HG03469 (cell line): ENCODE data around the gene ST6GALNAC6.
"Not testable (repeated sequence)": the region's sequence is repeated elsewhere in the genome, so short reads cannot be mapped to it uniquely, and the experiment has no call there.

ENCODE experiments used
- ATAC-seq: cut with Tn5 transposase; IDR thresholded peaks from one replicate; pipeline ENCODE4 v1.9.1; 2021; ENCODE audit warnings: mild to moderate bottlenecking, moderate library complexity, moderate number of reproducible peaks; ENCODE audit not compliant: unreplicated experiment

Gene ST6GALNAC6

GRCh38 chr9:127896395-127897192 lies 2.8 kb downstream of the ST6GALNAC6 start:
- no peak for ATAC-seq

DNA sequence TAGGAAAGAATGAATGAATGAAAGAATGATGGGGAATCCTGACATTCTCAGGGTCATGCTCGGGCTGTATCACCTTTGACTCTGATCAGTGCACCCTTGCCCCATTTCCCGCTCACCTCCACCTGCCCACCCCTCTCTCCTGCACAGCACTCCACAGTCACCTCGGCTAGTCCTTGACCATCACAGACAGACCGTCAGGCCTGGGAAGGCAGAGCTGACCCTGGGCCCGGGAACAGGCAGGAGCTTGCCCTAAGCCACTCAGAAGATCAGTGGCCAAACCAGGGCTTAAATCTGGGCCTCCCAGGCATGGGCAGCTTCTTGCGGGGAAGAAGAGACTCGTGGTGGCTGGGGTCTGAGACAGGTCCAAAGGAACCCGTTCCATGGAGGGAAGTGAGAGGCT lies 3.6 kb downstream of the ST6GALNAC6 start:
- ATAC-seq = no peak

GRCh38 chr9:127893392-127893791 lies 6.0 kb downstream of the ST6GALNAC6 start:
- no peak for ATAC-seq

GRCh38 chr9:127892831-127893230 lies 6.6 kb downstream of the ST6GALNAC6 start:
- ATAC-seq = no peak

GRCh38 chr9:127890053-127890452 lies 9.3 kb downstream of the ST6GALNAC6 start:
- ATAC-seq = no peak

DNA sequence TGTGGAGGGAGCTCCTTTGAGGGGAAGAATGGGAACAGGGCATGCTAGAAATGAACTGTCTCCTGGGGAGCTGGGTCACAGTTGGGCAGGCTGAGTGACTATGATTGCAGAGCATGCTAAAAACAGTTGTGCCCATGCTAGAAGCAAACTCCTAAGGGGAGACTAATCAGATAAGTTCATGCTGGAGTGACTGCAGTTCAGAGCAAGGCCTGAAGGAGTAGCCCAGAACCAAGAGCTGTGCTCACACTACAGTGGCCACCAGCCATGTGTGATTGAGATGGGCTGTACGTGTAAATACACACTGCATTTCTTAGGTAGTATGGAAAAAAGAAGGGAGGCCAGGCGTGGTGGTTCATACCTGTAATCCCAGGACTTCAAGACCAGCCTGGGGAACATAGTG lies 11.6 kb downstream of the ST6GALNAC6 start:
- no peak for ATAC-seq

DNA sequence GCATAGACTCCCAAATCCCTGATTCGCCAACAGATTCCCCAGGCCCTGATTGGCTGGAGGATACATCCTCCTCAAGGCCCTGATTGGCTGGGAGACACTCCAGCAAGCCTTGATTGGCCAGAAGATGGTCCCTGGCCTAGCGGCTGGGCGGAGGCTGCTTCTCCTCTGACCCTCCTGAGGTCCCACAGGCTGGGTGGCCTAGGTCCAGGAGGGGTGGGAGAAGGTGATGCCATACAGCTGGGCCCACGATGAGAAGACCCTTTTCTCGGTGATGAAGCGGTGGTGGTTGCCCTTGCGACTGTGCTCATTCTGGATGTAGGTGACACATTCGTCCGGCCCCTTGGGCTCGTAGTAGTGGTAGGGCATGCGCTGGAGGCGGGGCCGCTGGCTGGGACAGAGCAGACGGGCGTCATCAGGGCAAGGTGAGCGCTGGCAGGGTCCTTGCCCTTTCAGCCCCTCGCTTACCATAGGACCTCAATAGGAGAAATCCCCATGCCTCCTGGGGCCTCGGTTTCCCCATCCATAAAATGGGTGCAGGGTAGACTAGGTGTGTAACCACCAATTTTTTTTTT lies 12.9 kb downstream of the ST6GALNAC6 start:
- no peak for ATAC-seq

- no peak for ATAC-seq
These were observed 13.7 kb downstream of the ST6GALNAC6 start for GRCh38 chr9:127885508-127886281.

GRCh38 chr9:127884976-127885490 lies 14.4 kb downstream of the ST6GALNAC6 start:
- no peak for ATAC-seq

GRCh38 chr9:127884427-127884911 lies 14.9 kb downstream of the ST6GALNAC6 start:
- no peak for ATAC-seq

GRCh38 chr9:127883959-127884358 lies 15.4 kb downstream of the ST6GALNAC6 start:
- ATAC-seq = no peak

DNA sequence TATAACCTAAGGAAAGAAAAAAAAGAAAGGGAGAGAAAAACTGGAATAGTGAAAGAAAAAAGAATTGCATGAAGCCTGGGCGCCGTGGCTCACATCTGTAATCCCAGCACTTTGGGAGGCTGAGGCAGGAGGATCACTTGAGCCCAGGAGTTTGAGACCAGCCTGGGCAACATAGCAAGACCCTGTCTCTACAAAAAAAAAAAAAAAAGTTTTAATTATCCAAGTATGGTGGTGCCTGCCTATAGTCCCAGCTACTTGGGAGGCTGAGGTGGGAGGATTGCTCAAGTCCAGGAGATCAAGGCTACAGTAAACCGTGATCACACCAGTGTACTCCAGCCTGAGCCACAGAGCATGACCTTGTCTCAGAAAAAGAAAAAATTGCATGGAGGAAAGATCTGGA lies 17.7 kb downstream of the ST6GALNAC6 start:
- ATAC-seq = not testable (repeated sequence)

DNA sequence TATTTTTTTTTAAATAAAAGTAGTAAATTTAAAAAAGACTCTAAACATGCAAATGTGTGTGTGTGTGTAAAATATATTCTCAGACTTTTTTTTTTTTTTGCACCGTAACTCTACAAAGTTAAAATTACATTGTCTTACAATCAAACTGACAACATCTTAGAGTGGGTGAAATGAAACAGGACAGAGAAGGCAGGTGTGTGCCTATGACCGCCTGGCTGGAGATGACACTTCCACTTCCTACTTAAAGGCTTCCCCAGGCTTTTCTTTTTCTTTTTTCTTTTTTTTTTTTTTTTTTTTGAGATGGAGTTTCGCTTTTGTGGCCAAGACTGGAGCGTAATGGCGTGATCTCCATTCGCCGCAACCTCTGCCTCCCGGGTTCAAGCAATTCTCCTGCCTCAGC lies 19.3 kb downstream of the ST6GALNAC6 start:
- no peak for ATAC-seq

- no peak for ATAC-seq
These were observed 20.6 kb downstream of the ST6GALNAC6 start for GRCh38 chr9:127878652-127879390.

- ATAC-seq = no peak
These were observed 21.3 kb downstream of the ST6GALNAC6 start for GRCh38 chr9:127878001-127878651.

DNA sequence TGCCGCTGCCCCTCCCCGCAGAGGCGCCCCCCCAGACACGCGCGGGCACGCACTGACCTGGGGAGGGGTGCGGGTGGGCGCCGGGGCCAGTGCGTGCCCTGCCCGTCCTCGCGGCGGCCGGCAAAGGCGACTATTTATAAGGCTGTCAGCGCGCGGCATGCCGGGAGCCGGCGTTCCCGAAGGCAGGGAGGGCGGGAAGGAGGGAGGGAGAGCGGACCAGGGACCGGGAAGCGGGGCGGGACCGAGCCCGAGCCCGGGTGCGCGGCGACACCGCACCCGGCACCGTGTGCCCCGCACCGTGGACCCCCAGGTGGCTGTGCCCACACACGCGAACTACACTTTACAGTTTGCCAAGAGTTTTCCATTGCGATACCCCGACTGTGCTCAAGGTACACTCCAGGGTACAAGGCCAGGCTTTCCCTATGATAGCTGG lies 21.8 kb downstream of the ST6GALNAC6 start, which contains the start of gene AK1:
Gene AK1, minus strand, starts transcription at position 110 of the 433 bp plus-strand sequence. CDS start 3,058 bp downstream, outside the sequence.
- no peak for ATAC-seq

GRCh38 chr9:127876764-127877562 lies 22.4 kb downstream of the ST6GALNAC6 start:
- no peak for ATAC-seq

DNA sequence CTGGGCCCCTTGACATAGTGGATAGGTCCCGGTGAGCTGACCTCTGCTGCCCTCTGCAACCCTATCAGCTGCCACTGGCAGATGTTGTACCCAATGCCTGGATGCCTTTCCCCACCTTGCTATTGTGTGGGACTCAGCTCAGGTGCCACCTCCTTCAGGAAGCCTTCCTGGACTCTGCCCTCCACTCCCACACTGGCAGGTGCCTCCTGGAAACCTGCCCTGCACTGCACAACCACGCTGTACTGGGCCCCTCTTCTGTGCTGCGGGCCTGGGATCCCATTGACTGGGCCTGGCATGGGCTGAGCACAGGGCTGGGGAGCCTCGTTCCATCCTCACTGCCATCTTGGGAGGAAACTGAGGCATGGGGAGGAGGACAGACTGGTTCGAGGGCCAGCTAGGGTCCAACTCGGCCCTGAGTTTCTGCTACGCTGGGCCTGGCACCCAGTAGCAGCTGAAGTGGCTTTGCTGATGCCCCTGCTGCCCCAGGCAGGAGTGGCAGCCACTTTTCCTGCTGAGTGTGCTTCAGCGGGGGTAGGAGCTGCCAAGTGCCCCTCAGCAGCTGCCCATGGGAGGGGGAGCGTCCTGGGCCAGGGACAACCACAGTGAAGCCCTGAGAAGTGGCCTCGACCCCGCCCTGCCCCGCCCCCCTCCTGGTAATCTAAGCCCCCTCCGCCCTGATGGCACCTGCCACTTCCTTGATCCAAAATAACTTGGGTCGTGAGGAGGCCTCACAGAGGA lies 23.2 kb downstream of the ST6GALNAC6 start:
- no peak for ATAC-seq
